Psoas muscle (tissue), 8 donors: Measurements from ENCODE around the gene B3GALT6. TPM values are rescaled to one million over a fixed set of nuclear protein-coding genes. Genes with fewer than 3 reads are reported as not detected.
A peak's percentile ranks its signal among the peaks of the same experiment; 100 is the strongest.
"Not testable (repeated sequence)": the region's sequence is repeated elsewhere in the genome, so short reads cannot be mapped to it uniquely, and the experiment has no call there.

Source experiments
- ATAC-seq, 4 donors: fragments of 200-7000 bp; cut with Tn5 transposase; one replicate each; pipeline ENCODE4 v1.9.1; 2020; ENCODE audit warnings: moderate library complexity in 3 of 4, mild to moderate bottlenecking in 2 of 4
- DNase-seq, 2 donors: peaks; one replicate each; pipeline ENCODE4 v3.0.0-alpha.2; 2020
- H3K27ac ChIP-seq: fragments of 200-600 bp; one replicate; pipeline ENCODE4 v1.8.0; 2022
- H3K27me3 ChIP-seq, 3 donors: fragments of 200-600 bp in 1 of 3; one replicate each; pipeline versions ENCODE4 v1.6.1 to v1.8.0; 2013 to 2022; ENCODE audit warnings: low read length in 2 of 3, mild to moderate bottlenecking in 2 of 3, moderate library complexity in 1 of 3; ENCODE audit not compliant: insufficient read depth in 3 of 3
- H3K36me3 ChIP-seq, 2 donors: fragments of 200-600 bp in 1 of 2; one replicate each; pipeline versions ENCODE4 v1.6.1 to v1.8.0; 2013 to 2022; ENCODE audit warnings: low read depth in 1 of 2, mild to moderate bottlenecking in 1 of 2, moderate library complexity in 1 of 2; ENCODE audit not compliant: insufficient read depth in 1 of 2
- H3K4me1 ChIP-seq: fragments of 200-600 bp; one replicate; pipeline ENCODE4 v1.8.0; 2022
- H3K4me3 ChIP-seq: fragments of 200-600 bp; one replicate; pipeline ENCODE4 v1.8.0; 2022; ENCODE audit warnings: mild to moderate bottlenecking
- H3K9me3 ChIP-seq: fragments of 200-600 bp; one replicate; pipeline ENCODE4 v1.8.0; 2022
- WGBS, 3 donors: extraction: QIAGEN DNeasy Blood & Tissue Kit; methylation state at CpG; one replicate each; pipeline versions ENCODE4 v1.1.6 to v1.1.7; 2013; 5-methylcytosine and 5-hydroxymethylcytosine counted together
- intact Hi-C, 2 donors: fragments of 100-400 bp; cut with DNase I; formaldehyde crosslinking; loops; one replicate each; pipeline versions ENCODE4 v1.11.0 to v1.14.2; 2022
- polyA plus RNA-seq, 3 donors: library from polyadenylated mRNA; stranded (reverse); fragments of 200-250 nt; gene quantifications; one replicate each; pipeline ENCODE4 v1.2.3, GENCODE V29; 2013
- total RNA-seq, 4 donors: library from RNA; stranded (reverse); fragmentation: NEBNext Ultra II Directional in 2 of 4; extraction: Animal tissue kit (Norgen Biotek cat#: 25700) in 2 of 4; gene quantifications; one replicate each; pipeline versions ENCODE4 v1.2.1 to v1.2.4, GENCODE V29; 2021 to 2023
- TF ChIP-seq, protein P1 (sequence below): fragments of 200-600 bp; IDR thresholded peaks from one replicate; pipeline ENCODE4 v1.8.0; 2022; ENCODE audit warnings: antibody characterized with exemption
- donor health status: healthy with polysubstance abuse.
- donor health status: DM: no; HTN: no; CAD: no; lungs with moderate emphysema.
- donor health status: Bipolar disorder and iron deficiency.
- donor health status: healthy.
- donor health status: DM: yes; HTN: yes; CAD: no.
- donor health status: DM: no; HTN: no; CAD: no.
- donor health status: DM: no; HTN: no; CAD: no.
- donor health status: DM: yes; HTN: yes; CAD: no.

B3GALT6 gene
- total and polyA plus RNA-seq, 7 donors, result 7.7 to 30.3 (median 11.4) TPM

DNA sequence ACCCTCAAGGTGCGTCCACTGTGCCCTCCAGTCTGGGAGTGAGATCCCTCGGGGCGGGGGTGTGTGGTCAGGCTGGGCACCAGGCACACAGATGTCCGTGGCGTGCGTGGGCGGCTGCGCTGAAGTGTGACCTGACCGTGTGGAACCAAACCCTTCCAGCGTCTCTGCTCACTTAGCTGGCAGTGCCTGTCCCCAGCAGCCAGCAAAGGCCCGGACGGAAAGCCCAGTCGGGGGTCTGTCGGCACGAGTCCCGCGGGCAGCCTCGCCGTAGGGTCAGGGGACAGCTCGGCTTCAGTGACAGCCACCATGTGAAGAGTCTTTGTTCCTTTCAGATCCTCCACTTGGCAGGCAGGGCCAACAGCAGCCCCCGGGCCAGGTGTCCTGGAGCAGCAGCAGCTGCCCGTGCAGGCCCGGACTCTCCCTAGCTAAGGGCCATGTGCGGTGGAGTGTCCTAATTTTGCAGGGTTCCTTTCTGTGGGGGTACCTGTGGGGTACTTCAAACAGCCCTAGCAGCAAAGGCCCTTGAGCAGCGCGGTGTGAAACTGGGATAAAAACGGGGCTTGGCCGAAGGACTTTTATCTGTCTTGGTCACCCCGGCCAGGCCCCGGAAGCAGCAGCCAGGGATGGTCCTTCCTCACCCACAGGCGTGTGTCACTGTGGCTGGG lies 46.8 kb upstream of the B3GALT6 start:
- Histone ChIP-seq H3K9me3 (no peaks in the 10 kb centered on the region), H3K27ac (no peak overlapping the region), H3K4me1 (no peaks in the 10 kb centered on the region), H3K36me3 (no peaks in the 10 kb centered on the region), H3K27me3 (peaks cover 0 to 20% (median 2%) of the 10 kb centered on the region in 3 donors), H3K4me3 (no peak overlapping the region)
- WGBS, 3 donors, result 39 to 58% (median 48%) methylated on average over 31 of the region's 31 CpGs
- intact Hi-C loops, result no loop called here
- TF ChIP-seq, protein P1, sequence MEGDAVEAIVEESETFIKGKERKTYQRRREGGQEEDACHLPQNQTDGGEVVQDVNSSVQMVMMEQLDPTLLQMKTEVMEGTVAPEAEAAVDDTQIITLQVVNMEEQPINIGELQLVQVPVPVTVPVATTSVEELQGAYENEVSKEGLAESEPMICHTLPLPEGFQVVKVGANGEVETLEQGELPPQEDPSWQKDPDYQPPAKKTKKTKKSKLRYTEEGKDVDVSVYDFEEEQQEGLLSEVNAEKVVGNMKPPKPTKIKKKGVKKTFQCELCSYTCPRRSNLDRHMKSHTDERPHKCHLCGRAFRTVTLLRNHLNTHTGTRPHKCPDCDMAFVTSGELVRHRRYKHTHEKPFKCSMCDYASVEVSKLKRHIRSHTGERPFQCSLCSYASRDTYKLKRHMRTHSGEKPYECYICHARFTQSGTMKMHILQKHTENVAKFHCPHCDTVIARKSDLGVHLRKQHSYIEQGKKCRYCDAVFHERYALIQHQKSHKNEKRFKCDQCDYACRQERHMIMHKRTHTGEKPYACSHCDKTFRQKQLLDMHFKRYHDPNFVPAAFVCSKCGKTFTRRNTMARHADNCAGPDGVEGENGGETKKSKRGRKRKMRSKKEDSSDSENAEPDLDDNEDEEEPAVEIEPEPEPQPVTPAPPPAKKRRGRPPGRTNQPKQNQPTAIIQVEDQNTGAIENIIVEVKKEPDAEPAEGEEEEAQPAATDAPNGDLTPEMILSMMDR, result no peak
- DNase-seq (peak in 1 of 2 donors; percentile 13), ATAC-seq (no peak)

DNA sequence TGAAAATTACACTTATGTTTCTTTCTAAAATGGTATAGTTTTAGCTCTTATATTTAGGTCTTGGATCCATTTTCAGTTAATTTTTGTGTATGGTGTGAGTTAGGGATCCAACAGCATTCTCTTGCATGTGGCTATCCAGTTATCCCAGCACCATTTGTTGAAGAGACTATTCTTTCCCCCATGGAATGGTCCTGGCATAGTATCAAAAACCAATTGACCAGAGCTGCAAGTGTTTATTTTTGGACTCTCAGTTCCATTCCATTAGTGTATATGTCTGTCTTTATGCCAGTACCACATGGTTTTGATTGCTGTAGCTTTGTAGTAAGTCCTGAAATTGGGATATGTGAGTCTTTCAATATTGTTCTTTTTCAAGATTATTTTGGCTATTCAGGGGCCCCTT lies 44.1 kb upstream of the B3GALT6 start:
- H3K4me3 ChIP-seq, result no peak overlapping the region
- DNase-seq, result no peak
- no peak for ATAC-seq
- intact Hi-C loops, result no loop called here
- H3K9me3 ChIP-seq, result no peaks in the 10 kb centered on the region
- no peak overlapping the region for H3K27ac ChIP-seq
- H3K36me3 ChIP-seq, result no peaks in the 10 kb centered on the region
- H3K27me3 ChIP-seq, result peaks cover 0 to 4% (median 2%) of the 10 kb centered on the region in 3 donors
- TF ChIP-seq, protein P1, result no peak
- no peaks in the 10 kb centered on the region for H3K4me1 ChIP-seq

DNA sequence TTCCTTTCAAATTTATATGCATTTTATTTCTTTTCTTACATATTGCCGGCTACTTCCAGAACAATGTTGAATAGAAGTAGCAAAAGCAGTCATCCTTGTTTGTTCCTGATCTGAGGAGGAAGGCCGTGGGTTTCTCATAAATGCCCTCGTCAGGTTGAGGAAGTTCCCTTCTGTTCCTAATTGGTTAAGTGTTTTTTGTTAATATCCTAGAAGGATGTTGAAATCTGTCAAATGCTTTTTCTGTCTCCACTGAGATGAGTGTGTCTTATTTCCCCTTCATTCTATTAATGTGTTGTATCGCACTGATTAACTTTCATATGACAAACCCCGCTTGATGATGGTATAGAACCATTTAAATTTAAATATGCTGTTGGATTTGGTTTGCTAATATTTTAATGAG lies 42.9 kb upstream of the B3GALT6 start:
- TF ChIP-seq, protein P1, result no peak
- 74 to 85% (median 77%) methylated on average over 5 of the region's 5 CpGs for WGBS, 3 donors
- H3K27me3 ChIP-seq, result no peaks in the 10 kb centered on the region
- DNase-seq (no peak), ATAC-seq (no peak)
- H3K36me3 ChIP-seq, result no peaks in the 10 kb centered on the region
- H3K4me1 ChIP-seq, result no peaks in the 10 kb centered on the region
- H3K9me3 ChIP-seq, result peaks cover 2% of the 10 kb centered on the region
- no peak overlapping the region for H3K4me3 ChIP-seq
- intact Hi-C loops, result no loop called here
- H3K27ac ChIP-seq, result no peak overlapping the region

DNA sequence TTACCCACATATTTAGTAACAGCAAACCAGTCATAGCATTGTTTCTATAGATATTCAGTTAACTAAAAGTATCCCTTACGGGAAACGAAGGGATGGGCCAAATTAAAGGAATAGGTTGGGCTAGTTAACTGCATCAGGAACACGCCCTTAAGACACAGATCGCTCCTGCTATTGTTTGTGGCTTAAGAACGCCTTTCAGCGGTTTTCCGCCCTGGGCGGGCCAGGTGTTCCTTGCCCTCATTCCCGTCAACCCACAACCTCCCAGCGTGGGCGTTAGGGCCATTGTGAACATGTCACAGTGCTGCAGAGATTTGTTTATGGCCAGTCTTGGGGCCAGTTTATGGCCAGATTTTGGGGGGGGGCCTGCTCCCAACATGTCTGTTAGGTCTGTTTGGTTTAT lies 40.3 kb upstream of the B3GALT6 start:
- ATAC-seq (no peak), DNase-seq (no peak)
- Histone ChIP-seq H3K9me3 (peaks cover 15% of the 10 kb centered on the region), H3K4me3 (no peak overlapping the region), H3K27me3 (no peaks in the 10 kb centered on the region), H3K36me3 (no peaks in the 10 kb centered on the region), H3K4me1 (no peaks in the 10 kb centered on the region), H3K27ac (no peak overlapping the region)
- intact Hi-C loops, result no loop called here
- WGBS, 3 donors, result 83 to 89% (median 87%) methylated on average over 11 of the region's 11 CpGs
- TF ChIP-seq, protein P1, result no peak

DNA sequence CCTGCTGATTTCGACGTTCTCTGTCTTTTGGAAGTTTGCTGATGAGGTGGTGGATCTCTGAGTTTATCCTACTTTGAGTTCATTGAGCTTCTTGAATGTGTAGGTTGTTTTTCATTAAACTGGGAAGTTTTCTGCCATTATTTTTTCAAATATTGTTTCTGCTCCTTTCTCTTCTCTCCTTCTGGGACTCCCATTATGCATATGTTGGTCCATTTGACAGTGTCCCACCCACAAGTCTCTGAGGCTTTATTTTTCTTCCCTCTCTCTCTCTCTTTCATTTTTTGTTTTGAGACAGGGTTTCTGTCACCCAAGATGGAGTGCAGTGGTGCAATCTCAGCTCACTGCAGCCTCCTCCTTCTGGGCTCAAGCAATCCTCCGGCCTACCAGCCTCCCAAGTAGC lies 37.3 kb upstream of the B3GALT6 start:
- peaks cover 0 to 3% (median 0%) of the 10 kb centered on the region in 3 donors for H3K27me3 ChIP-seq
- H3K36me3 ChIP-seq, result no peaks in the 10 kb centered on the region
- H3K9me3 ChIP-seq, result peaks cover 15% of the 10 kb centered on the region
- no peak overlapping the region for H3K27ac ChIP-seq
- TF ChIP-seq, protein P1, result no peak
- ATAC-seq, result no peak
- no peak for DNase-seq
- intact Hi-C loops, result no loop called here
- no peak overlapping the region for H3K4me3 ChIP-seq
- WGBS, 3 donors, result 69 to 93% (median 87%) methylated on average over 3 of the region's 3 CpGs
- no peaks in the 10 kb centered on the region for H3K4me1 ChIP-seq

DNA sequence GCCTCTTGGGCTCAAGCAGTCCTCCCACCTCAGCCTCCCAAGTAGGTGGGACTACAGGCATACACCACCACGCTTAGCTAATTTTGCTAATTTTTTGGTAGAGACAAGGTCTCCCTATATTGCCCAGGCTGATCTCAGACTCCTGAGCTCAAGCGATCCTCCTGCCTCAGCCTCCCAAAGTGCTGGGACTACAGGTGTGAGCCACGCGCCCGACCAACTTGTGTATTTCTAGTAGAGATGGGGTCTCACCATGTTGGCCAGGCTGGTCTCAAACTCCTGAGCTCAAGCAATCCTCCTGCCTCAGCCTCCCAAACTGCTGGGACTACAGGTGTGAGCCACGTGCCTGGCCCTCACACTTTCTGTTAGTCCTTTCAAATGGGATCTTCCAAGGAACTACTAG lies 36.3 kb upstream of the B3GALT6 start:
- H3K4me1 ChIP-seq, ATAC-seq, H3K27ac ChIP-seq, intact Hi-C loops, H3K4me3 ChIP-seq, DNase-seq, H3K36me3 ChIP-seq: not testable (repeated sequence)
- Histone ChIP-seq H3K27me3 (peaks cover 0 to 13% (median 0%) of the 10 kb centered on the region in 3 donors), H3K9me3 (peaks cover 15% of the 10 kb centered on the region)
- WGBS, 3 donors, result 84 to 95% (median 94%) methylated on average over 6 of the region's 6 CpGs
